ENCODE data around the gene AEBP1.
A peak's percentile ranks its signal among the peaks of the same experiment; 100 is the strongest.

AEBP1 gene

GRCh38 chr7:44105832-44106231 lies 1.7 kb downstream of the AEBP1 start:
- peaks cover 26% of the 10 kb centered on the region for H3K4me1 Mint-ChIP-seq
- DNase-seq: no peak

GRCh38 chr7:44106311-44107065 lies 2.3 kb downstream of the AEBP1 start:
- Mint-ChIP-seq H3K4me3 (no peak overlapping the region), H3K27me3 (ENCODE audit: low read depth, poor library complexity) (peaks cover 13% of the 10 kb centered on the region), H3K4me1 (peaks cover 25% of the 10 kb centered on the region), H3K27ac (no peak overlapping the region), H3K9me3 (no peaks in the 10 kb centered on the region), H3K36me3 (ENCODE audit: low read depth) (peaks cover 4% of the 10 kb centered on the region)
- TF ChIP-seq, protein P1, sequence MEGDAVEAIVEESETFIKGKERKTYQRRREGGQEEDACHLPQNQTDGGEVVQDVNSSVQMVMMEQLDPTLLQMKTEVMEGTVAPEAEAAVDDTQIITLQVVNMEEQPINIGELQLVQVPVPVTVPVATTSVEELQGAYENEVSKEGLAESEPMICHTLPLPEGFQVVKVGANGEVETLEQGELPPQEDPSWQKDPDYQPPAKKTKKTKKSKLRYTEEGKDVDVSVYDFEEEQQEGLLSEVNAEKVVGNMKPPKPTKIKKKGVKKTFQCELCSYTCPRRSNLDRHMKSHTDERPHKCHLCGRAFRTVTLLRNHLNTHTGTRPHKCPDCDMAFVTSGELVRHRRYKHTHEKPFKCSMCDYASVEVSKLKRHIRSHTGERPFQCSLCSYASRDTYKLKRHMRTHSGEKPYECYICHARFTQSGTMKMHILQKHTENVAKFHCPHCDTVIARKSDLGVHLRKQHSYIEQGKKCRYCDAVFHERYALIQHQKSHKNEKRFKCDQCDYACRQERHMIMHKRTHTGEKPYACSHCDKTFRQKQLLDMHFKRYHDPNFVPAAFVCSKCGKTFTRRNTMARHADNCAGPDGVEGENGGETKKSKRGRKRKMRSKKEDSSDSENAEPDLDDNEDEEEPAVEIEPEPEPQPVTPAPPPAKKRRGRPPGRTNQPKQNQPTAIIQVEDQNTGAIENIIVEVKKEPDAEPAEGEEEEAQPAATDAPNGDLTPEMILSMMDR (IDR thresholded peaks at IDR 0.05): no peak
- no peak for DNase-seq

More at GRCh38 chr7:44105832-44106231, 1.7 kb downstream of the AEBP1 start:
- Mint-ChIP-seq H3K27me3 (ENCODE audit: low read depth, poor library complexity) (peaks cover 13% of the 10 kb centered on the region), H3K9me3 (no peaks in the 10 kb centered on the region), H3K27ac (no peak overlapping the region), H3K36me3 (ENCODE audit: low read depth) (peaks cover 4% of the 10 kb centered on the region), H3K4me3 (peak overlapping the region; percentile 84)
- TF ChIP-seq, protein P1 (IDR thresholded peaks at IDR 0.05): no peak

DNA sequence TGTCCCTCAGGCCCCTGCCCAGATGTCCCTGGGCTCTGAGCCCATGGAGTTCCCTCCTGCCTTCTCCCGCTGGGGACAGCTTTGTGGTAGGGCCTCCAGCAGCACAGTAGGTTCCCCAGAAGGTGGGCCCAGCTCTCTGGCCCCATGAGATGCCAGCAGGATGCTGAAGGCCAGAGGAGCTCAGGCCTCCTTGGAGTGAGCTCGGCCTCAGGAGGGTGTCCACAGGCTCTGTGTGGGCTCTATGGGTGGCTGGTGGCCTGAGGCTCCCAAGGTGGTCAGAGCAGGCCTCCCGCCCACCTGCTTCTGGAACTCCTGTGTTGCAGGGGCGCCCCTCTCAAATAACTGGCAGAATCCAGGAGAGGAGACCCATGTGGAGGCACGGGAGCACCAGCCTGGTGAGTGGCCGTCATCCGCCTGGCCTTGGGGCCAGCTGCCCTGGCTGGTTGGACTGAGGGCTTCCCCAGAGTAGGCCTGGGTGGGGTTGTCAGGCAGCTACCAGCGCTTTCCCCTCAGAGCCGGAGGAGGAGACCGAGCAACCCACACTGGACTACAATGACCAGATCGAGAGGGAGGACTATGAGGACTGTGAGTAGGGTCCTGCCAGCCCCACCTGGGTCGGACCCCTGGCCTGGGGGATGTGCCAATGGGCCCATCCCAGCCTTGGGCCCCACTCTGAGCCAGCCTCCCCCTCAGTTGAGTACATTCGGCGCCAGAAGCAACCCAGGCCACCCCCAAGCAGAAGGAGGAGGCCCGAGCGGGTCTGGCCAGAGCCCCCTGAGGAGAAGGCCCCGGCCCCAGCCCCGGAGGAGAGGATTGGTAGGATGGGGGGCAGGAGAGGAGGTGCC lies 3.2 kb downstream of the AEBP1 start:
- Mint-ChIP-seq H3K27ac (no peak overlapping the region), H3K4me1 (peaks cover 22% of the 10 kb centered on the region), H3K36me3 (ENCODE audit: low read depth) (peaks cover 4% of the 10 kb centered on the region)

DNA sequence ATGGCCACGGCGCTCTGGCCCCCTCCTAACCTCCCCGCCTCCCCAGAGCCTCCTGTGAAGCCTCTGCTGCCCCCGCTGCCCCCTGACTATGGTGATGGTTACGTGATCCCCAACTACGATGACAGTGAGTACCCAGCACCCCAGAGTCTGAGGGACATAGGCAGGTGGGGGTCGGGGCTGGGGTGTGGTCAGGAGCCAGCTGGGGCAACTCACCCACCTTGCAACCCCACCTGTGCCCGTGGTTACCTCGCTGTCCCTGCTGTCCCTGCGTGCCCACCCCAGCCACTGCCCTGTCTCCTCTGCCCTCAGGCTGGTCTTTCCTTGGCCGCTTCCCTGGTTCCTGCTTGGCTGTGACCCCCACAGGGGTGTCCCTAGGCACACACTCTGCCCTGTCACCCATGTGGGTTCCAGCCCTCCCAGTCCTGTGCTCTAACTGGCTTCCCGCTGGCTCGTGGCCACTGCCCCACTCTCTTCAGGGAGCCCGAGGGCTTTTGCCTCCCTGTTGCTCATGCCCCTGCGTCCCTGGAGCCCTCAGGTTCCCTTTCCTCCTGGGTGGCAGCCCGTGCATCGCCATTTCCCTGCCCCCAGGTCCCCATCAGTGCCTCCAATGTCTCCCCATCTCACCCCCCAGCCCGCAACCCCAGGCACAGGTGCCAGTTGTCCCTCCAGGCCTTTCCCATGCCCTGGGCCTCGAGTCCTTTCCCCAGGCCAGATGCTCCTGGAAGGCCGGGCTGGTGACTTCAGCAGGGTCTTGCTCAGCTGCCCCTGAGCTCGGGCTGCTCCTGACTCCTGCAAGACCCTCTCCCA lies 4.0 kb downstream of the AEBP1 start:
- DNase-seq: no peak
- H3K4me1 Mint-ChIP-seq: peaks cover 16% of the 10 kb centered on the region
- TF ChIP-seq, protein P1 (IDR thresholded peaks at IDR 0.05): no peak
- H3K36me3 Mint-ChIP-seq (ENCODE audit: low read depth): peaks cover 4% of the 10 kb centered on the region
- no peaks in the 10 kb centered on the region for H3K9me3 Mint-ChIP-seq
- no peak overlapping the region for H3K4me3 Mint-ChIP-seq
- no peak overlapping the region for H3K27ac Mint-ChIP-seq
- H3K27me3 Mint-ChIP-seq (ENCODE audit: low read depth, poor library complexity): peaks cover 3% of the 10 kb centered on the region

More for the DNA sequence above, 3.2 kb downstream of the AEBP1 start:
- Mint-ChIP-seq H3K4me3 (no peak overlapping the region), H3K9me3 (no peaks in the 10 kb centered on the region), H3K27me3 (ENCODE audit: low read depth, poor library complexity) (peaks cover 10% of the 10 kb centered on the region)
- DNase-seq: no peak
- TF ChIP-seq, protein P1 (IDR thresholded peaks at IDR 0.05): no peak

DNA sequence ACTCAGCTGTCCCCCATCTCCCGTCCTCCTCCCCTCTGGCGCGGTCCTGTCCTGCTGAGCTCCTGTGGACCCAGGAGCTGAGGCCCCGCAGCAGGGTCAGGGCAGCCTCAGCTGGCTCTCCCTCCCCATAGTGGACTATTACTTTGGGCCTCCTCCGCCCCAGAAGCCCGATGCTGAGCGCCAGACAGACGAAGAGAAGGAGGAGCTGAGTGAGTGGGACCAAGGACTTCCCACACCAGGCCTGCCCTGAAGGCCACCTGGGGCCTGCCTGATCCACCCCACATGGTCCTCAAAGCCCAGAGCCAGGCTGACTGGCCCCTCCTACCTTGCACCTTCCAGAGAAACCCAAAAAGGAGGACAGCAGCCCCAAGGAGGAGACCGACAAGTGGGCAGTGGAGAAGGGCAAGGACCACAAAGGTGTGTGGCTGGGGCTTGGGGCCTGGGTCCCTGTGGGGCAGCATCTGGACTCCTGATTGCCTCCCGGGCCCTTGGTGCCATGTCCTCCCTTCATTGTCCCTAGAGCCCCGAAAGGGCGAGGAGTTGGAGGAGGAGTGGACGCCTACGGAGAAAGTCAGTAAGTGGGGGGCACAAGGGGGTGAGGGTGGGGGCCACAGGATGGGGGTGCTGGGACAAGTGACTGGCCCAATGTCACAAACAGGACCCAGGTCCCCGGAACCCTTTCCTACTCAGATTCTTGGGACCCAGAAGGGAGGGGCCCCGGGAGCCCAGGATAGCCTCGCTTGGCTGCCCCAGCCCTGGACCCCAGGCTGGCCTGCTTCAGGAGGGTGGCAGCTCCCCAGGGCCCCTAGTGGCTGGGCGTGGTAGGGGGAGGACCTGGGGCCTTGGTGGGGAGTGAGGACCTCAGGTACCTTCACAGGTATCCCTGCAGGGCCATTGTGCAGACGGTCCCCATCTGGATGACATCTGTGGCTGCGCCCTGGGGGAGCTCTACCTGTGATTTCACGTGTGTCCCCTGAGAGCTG lies 4.9 kb downstream of the AEBP1 start:
- Mint-ChIP-seq H3K4me1 (peaks cover 12% of the 10 kb centered on the region), H3K27ac (no peak overlapping the region), H3K36me3 (ENCODE audit: low read depth) (peaks cover 8% of the 10 kb centered on the region), H3K27me3 (ENCODE audit: low read depth, poor library complexity) (no peaks in the 10 kb centered on the region), H3K4me3 (no peak overlapping the region), H3K9me3 (no peaks in the 10 kb centered on the region)
- no peak for DNase-seq
- TF ChIP-seq, protein P1 (IDR thresholded peaks at IDR 0.05): no peak

All from nephron progenitor cell (in vitro differentiated cells).